ENCODE measurements around the gene SLX4IP.

SLX4IP gene

DNA sequence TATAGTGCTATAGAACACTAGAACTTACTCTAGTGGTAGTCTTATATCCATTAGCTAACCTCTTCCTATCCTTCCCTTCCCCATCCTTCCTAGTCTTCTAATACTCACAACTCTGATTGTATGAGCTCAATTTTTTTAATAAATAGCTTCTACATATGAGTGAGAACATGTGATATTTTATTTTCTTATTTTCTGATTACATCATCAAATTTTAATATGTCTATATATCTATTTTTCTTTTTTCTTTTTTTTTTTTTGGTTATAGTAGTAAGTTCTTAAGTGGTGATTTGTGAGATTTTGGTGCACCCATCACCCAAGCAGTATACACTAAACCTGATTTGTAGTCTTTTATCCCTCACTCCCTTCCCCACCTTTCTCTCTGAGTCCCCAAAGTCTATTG, 126.2 kb downstream of the SLX4IP start:
- Histone ChIP-seq H3K4me3 (ENCODE audit: low read depth, low read length) (no peak overlapping the region), H3K9me3 (ENCODE audit: control insufficient read depth, insufficient read depth, low read length) (no peaks in the 10 kb centered on the region), H3K27me3 (ENCODE audit: control insufficient read depth, insufficient read depth, low read length) (no peaks in the 10 kb centered on the region), H3K27ac (ENCODE audit: low read depth, low read length) (no peak overlapping the region), H3K4me1 (ENCODE audit: control insufficient read depth, insufficient read depth, low read length) (peaks cover 28% of the 10 kb centered on the region), H3K36me3 (ENCODE audit: control insufficient read depth, insufficient read depth, low read length) (no peaks in the 10 kb centered on the region), H3K9ac (ENCODE audit: low read depth, low read length) (no peak overlapping the region)

DNA sequence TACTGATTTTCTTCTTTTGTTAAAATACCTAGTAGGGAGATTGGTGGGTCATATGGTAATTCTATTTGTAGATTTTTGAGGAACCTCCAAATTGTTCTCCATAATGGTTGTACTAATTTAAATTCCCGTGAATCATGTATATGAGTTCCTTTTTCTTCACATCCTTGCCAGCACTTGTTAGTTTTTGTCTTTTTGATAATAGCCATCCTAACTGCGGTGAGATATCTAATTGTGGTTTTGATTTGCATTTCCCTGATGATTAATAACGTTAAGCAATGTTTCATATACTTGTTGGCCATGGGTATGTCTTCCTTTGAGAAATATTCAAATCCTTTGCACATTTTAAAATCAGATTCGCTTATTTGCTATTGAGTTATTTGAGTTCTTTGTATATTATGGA, 127.8 kb downstream of the SLX4IP start:
- Histone ChIP-seq H3K9ac (ENCODE audit: low read depth, low read length) (no peak overlapping the region), H3K27me3 (ENCODE audit: control insufficient read depth, insufficient read depth, low read length) (no peaks in the 10 kb centered on the region), H3K27ac (ENCODE audit: low read depth, low read length) (no peak overlapping the region), H3K9me3 (ENCODE audit: control insufficient read depth, insufficient read depth, low read length) (no peaks in the 10 kb centered on the region), H3K4me3 (ENCODE audit: low read depth, low read length) (no peak overlapping the region), H3K4me1 (ENCODE audit: control insufficient read depth, insufficient read depth, low read length) (peaks cover 26% of the 10 kb centered on the region), H3K36me3 (ENCODE audit: control insufficient read depth, insufficient read depth, low read length) (peaks cover 4% of the 10 kb centered on the region; the same call in 1 of the 2 replicates)

- peaks cover 15% of the 10 kb centered on the region for H3K4me1 ChIP-seq (ENCODE audit: control insufficient read depth, insufficient read depth, low read length)
- H3K9me3 ChIP-seq (ENCODE audit: control insufficient read depth, insufficient read depth, low read length): no peaks in the 10 kb centered on the region
- no peak overlapping the region for H3K9ac ChIP-seq (ENCODE audit: low read depth, low read length)
- no peak overlapping the region for H3K27ac ChIP-seq (ENCODE audit: low read depth, low read length)
- no peaks in the 10 kb centered on the region for H3K27me3 ChIP-seq (ENCODE audit: control insufficient read depth, insufficient read depth, low read length)
- no peak overlapping the region for H3K4me3 ChIP-seq (ENCODE audit: low read depth, low read length)
- peaks cover 4% of the 10 kb centered on the region; the same call in 1 of the 2 replicates for H3K36me3 ChIP-seq (ENCODE audit: control insufficient read depth, insufficient read depth, low read length)
These were observed 128.9 kb downstream of the SLX4IP start for GRCh38 chr20:10563935-10564492.

- Histone ChIP-seq H3K4me1 (ENCODE audit: control insufficient read depth, insufficient read depth, low read length) (0 out of 2 replicates have a peak, but pooled peaks cover 7% of the 10 kb centered on the region), H3K4me3 (ENCODE audit: low read depth, low read length) (no peak overlapping the region), H3K9me3 (ENCODE audit: control insufficient read depth, insufficient read depth, low read length) (no peaks in the 10 kb centered on the region), H3K27ac (ENCODE audit: low read depth, low read length) (no peak overlapping the region), H3K9ac (ENCODE audit: low read depth, low read length) (no peak overlapping the region), H3K27me3 (ENCODE audit: control insufficient read depth, insufficient read depth, low read length) (no peaks in the 10 kb centered on the region), H3K36me3 (ENCODE audit: control insufficient read depth, insufficient read depth, low read length) (peaks cover 4% of the 10 kb centered on the region; the same call in 1 of the 2 replicates)
These were observed 130.3 kb downstream of the SLX4IP start for GRCh38 chr20:10565191-10565921.

- Histone ChIP-seq H3K4me3 (ENCODE audit: low read depth, low read length) (no peak overlapping the region), H3K9ac (ENCODE audit: low read depth, low read length) (no peak overlapping the region), H3K27ac (ENCODE audit: low read depth, low read length) (no peak overlapping the region), H3K36me3 (ENCODE audit: control insufficient read depth, insufficient read depth, low read length) (peaks cover 4% of the 10 kb centered on the region; the same call in 1 of the 2 replicates), H3K4me1 (ENCODE audit: control insufficient read depth, insufficient read depth, low read length) (0 out of 2 replicates have a peak, but pooled peaks cover 7% of the 10 kb centered on the region), H3K27me3 (ENCODE audit: control insufficient read depth, insufficient read depth, low read length) (no peaks in the 10 kb centered on the region), H3K9me3 (ENCODE audit: control insufficient read depth, insufficient read depth, low read length) (no peaks in the 10 kb centered on the region)
These were observed 131.1 kb downstream of the SLX4IP start for GRCh38 chr20:10565922-10566897.

GRCh38 chr20:10568032-10568431, 132.9 kb downstream of the SLX4IP start:
- no peaks in the 10 kb centered on the region for H3K9me3 ChIP-seq (ENCODE audit: control insufficient read depth, insufficient read depth, low read length)
- no peak overlapping the region for H3K9ac ChIP-seq (ENCODE audit: low read depth, low read length)
- no peak overlapping the region for H3K27ac ChIP-seq (ENCODE audit: low read depth, low read length)
- no peaks in the 10 kb centered on the region for H3K27me3 ChIP-seq (ENCODE audit: control insufficient read depth, insufficient read depth, low read length)
- H3K4me3 ChIP-seq (ENCODE audit: low read depth, low read length): no peak overlapping the region
- 0 out of 2 replicates have a peak, but pooled peaks cover 7% of the 10 kb centered on the region for H3K4me1 ChIP-seq (ENCODE audit: control insufficient read depth, insufficient read depth, low read length)
- peaks cover 4% of the 10 kb centered on the region; the same call in 1 of the 2 replicates for H3K36me3 ChIP-seq (ENCODE audit: control insufficient read depth, insufficient read depth, low read length)

GRCh38 chr20:10571313-10571815, 136.3 kb downstream of the SLX4IP start:
- H3K27me3 ChIP-seq (ENCODE audit: control insufficient read depth, insufficient read depth, low read length): no peaks in the 10 kb centered on the region
- H3K27ac ChIP-seq (ENCODE audit: low read depth, low read length): no peak overlapping the region
- no peaks in the 10 kb centered on the region for H3K9me3 ChIP-seq (ENCODE audit: control insufficient read depth, insufficient read depth, low read length)
- H3K36me3 ChIP-seq (ENCODE audit: control insufficient read depth, insufficient read depth, low read length): peaks cover 4% of the 10 kb centered on the region; the same call in 1 of the 2 replicates
- H3K4me3 ChIP-seq (ENCODE audit: low read depth, low read length): no peak overlapping the region
- H3K9ac ChIP-seq (ENCODE audit: low read depth, low read length): no peak overlapping the region
- 0 out of 2 replicates have a peak, but pooled peaks cover 5% of the 10 kb centered on the region for H3K4me1 ChIP-seq (ENCODE audit: control insufficient read depth, insufficient read depth, low read length)

- Histone ChIP-seq H3K27ac (ENCODE audit: low read depth, low read length) (no peak overlapping the region), H3K4me1 (ENCODE audit: control insufficient read depth, insufficient read depth, low read length) (no peaks in the 10 kb centered on the region), H3K4me3 (ENCODE audit: low read depth, low read length) (no peak overlapping the region), H3K27me3 (ENCODE audit: control insufficient read depth, insufficient read depth, low read length) (no peaks in the 10 kb centered on the region), H3K9ac (ENCODE audit: low read depth, low read length) (no peak overlapping the region), H3K36me3 (ENCODE audit: control insufficient read depth, insufficient read depth, low read length) (no peaks in the 10 kb centered on the region), H3K9me3 (ENCODE audit: control insufficient read depth, insufficient read depth, low read length) (no peaks in the 10 kb centered on the region)
These were observed 137.7 kb downstream of the SLX4IP start for GRCh38 chr20:10572853-10573252.

- Histone ChIP-seq H3K27ac (ENCODE audit: low read depth, low read length) (no peak overlapping the region), H3K27me3 (ENCODE audit: control insufficient read depth, insufficient read depth, low read length) (no peaks in the 10 kb centered on the region), H3K9ac (ENCODE audit: low read depth, low read length) (no peak overlapping the region), H3K36me3 (ENCODE audit: control insufficient read depth, insufficient read depth, low read length) (no peaks in the 10 kb centered on the region), H3K4me3 (ENCODE audit: low read depth, low read length) (no peak overlapping the region), H3K9me3 (ENCODE audit: control insufficient read depth, insufficient read depth, low read length) (no peaks in the 10 kb centered on the region), H3K4me1 (ENCODE audit: control insufficient read depth, insufficient read depth, low read length) (no peaks in the 10 kb centered on the region)
These were observed 138.3 kb downstream of the SLX4IP start for GRCh38 chr20:10573273-10573950.

DNA sequence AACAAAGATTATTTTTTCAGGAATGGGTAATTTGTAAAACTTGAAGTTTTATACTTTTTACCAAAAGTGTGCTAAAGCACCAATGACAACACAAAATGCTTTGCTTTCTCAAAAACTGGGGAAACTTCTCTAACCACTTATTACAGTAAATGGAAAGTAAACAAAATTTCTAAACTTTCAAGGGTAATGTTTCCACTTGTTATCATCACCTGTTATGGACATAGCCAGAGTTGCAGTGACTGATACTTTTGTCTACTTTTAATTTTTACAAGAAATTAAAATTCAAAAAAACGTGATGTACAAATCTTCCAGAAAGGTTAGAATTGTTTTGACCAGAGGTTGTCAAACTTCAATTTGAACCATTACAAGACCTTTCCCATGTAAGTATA, 138.8 kb downstream of the SLX4IP start:
- Histone ChIP-seq H3K4me3 (ENCODE audit: low read depth, low read length) (no peak overlapping the region), H3K9me3 (ENCODE audit: control insufficient read depth, insufficient read depth, low read length) (no peaks in the 10 kb centered on the region), H3K36me3 (ENCODE audit: control insufficient read depth, insufficient read depth, low read length) (no peaks in the 10 kb centered on the region), H3K27me3 (ENCODE audit: control insufficient read depth, insufficient read depth, low read length) (no peaks in the 10 kb centered on the region), H3K27ac (ENCODE audit: low read depth, low read length) (no peak overlapping the region), H3K4me1 (ENCODE audit: control insufficient read depth, insufficient read depth, low read length) (no peaks in the 10 kb centered on the region), H3K9ac (ENCODE audit: low read depth, low read length) (no peak overlapping the region)
